Measurements from ENCODE around the gene GAB3.
"Not testable (repeated sequence)": the region's sequence is repeated elsewhere in the genome, so short reads cannot be mapped to it uniquely, and the experiment has no call there.

Gene GAB3

GRCh38 chrX:154641740-154642139 is 109.1 kb downstream of the GAB3 start:
- not testable (repeated sequence) for H4K20me1 ChIP-seq (ENCODE audit: insufficient read depth, low read length); H3K27ac ChIP-seq (ENCODE audit: low read length); H3K9ac ChIP-seq (ENCODE audit: low read length); H3K36me3 ChIP-seq (replicated peaks; ENCODE audit: low read depth, low read length); H3K4me1 ChIP-seq (ENCODE audit: low read length); H3K9me3 ChIP-seq (ENCODE audit: insufficient read depth, low read length); H3K4me2 ChIP-seq (ENCODE audit: low read length); H3K27me3 ChIP-seq (ENCODE audit: low read depth, low read length); H2AFZ ChIP-seq (ENCODE audit: low read depth, low read length); H3K4me3 ChIP-seq (ENCODE audit: low read length); H3K79me2 ChIP-seq (ENCODE audit: low read length)

DNA sequence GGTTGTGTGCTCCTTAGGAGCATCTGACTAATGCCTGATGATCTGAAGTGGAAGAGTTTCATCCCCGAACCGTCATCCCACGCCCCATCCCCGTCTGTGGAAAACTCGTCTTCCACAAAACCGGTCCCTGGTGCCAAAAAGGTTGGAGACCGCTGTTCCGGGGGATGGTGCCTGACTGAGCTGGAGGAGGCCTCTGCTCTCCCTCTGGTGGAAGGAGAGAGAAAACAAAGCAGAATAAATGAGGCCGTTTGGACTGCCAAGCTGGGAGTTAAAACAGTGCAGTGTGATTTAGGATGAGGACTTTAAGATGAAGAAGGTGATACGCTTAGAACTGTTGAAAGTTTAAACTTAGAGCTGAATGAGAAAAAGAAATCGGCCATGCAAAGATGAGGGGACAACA is 117.2 kb downstream of the GAB3 start:
- H3K27ac ChIP-seq (ENCODE audit: low read length); H3K4me3 ChIP-seq (ENCODE audit: low read length); H3K27me3 ChIP-seq (ENCODE audit: low read depth, low read length); H3K4me2 ChIP-seq (ENCODE audit: low read length); H3K79me2 ChIP-seq (ENCODE audit: low read length); H2AFZ ChIP-seq (ENCODE audit: low read depth, low read length); H3K9me3 ChIP-seq (ENCODE audit: insufficient read depth, low read length); H3K4me1 ChIP-seq (ENCODE audit: low read length); H3K9ac ChIP-seq (ENCODE audit: low read length); H4K20me1 ChIP-seq (ENCODE audit: insufficient read depth, low read length); H3K36me3 ChIP-seq (replicated peaks; ENCODE audit: low read depth, low read length): not testable (repeated sequence)

DNA sequence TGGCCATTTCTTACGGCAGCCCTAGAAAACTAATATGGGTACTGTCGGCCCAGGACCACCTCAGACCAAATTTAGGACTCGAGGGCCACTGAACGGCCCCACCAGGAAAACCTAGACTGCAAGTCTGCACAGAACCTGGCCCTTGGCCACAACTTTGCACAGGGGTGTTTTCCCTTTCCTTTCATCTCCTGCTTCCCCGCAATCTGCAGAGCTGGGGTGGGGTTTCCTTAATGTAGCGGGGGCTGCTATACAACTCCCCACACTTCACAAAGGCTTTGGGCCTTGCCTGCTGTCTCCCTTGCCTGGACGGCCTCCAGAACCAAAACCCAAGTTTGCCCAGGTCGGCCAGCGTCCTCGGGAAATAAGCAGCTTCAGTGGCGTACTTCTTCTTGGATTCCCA is 119.9 kb downstream of the GAB3 start:
- H3K27me3 ChIP-seq (ENCODE audit: low read depth, low read length); H3K9me3 ChIP-seq (ENCODE audit: insufficient read depth, low read length); H3K27ac ChIP-seq (ENCODE audit: low read length); H3K4me2 ChIP-seq (ENCODE audit: low read length); H3K4me1 ChIP-seq (ENCODE audit: low read length); H3K4me3 ChIP-seq (ENCODE audit: low read length); H2AFZ ChIP-seq (ENCODE audit: low read depth, low read length); H3K79me2 ChIP-seq (ENCODE audit: low read length); H3K36me3 ChIP-seq (replicated peaks; ENCODE audit: low read depth, low read length); H4K20me1 ChIP-seq (ENCODE audit: insufficient read depth, low read length); H3K9ac ChIP-seq (ENCODE audit: low read length): not testable (repeated sequence)

GRCh38 chrX:154628960-154629359 is 121.9 kb downstream of the GAB3 start:
- not testable (repeated sequence) for H3K27ac ChIP-seq (ENCODE audit: low read length); H3K4me3 ChIP-seq (ENCODE audit: low read length); H3K9me3 ChIP-seq (ENCODE audit: insufficient read depth, low read length); H2AFZ ChIP-seq (ENCODE audit: low read depth, low read length); H4K20me1 ChIP-seq (ENCODE audit: insufficient read depth, low read length); H3K79me2 ChIP-seq (ENCODE audit: low read length); H3K4me2 ChIP-seq (ENCODE audit: low read length); H3K27me3 ChIP-seq (ENCODE audit: low read depth, low read length); H3K36me3 ChIP-seq (replicated peaks; ENCODE audit: low read depth, low read length); H3K4me1 ChIP-seq (ENCODE audit: low read length); H3K9ac ChIP-seq (ENCODE audit: low read length)

Data from OCI-LY3 (cell line).